ENCODE measurements around the gene STH.

The STH gene

GRCh38 chr17:45967378-45967777 is 31.7 kb upstream of the STH start:
- no peak for DNase-seq (ENCODE audit: low read depth in 2 of 2)

- DNase-seq (ENCODE audit: low read depth in 2 of 2) = no peak
Observed at GRCh38 chr17:45968732-45969131, 30.3 kb upstream of the STH start.

- DNase-seq (ENCODE audit: low read depth in 2 of 2) = no peak
Observed at GRCh38 chr17:45969726-45970125, 29.3 kb upstream of the STH start.

- DNase-seq (ENCODE audit: low read depth in 2 of 2) = no peak
Observed at GRCh38 chr17:45970659-45971058, 28.4 kb upstream of the STH start.

GRCh38 chr17:45971698-45972141 is 27.3 kb upstream of the STH start:
- no peak for DNase-seq (ENCODE audit: low read depth in 2 of 2)

- DNase-seq (ENCODE audit: low read depth in 2 of 2) = no peak
Observed at GRCh38 chr17:45972531-45972930, 26.5 kb upstream of the STH start.

- DNase-seq (ENCODE audit: low read depth in 2 of 2) = no peak
Observed at GRCh38 chr17:45973099-45973780, 25.8 kb upstream of the STH start.

GRCh38 chr17:45973946-45974859 is 24.8 kb upstream of the STH start:
- DNase-seq (ENCODE audit: low read depth in 2 of 2) = no peak

- DNase-seq (ENCODE audit: low read depth in 2 of 2) = no peak
Observed at GRCh38 chr17:45974916-45975630, 24.0 kb upstream of the STH start.

GRCh38 chr17:45975640-45976295 is 23.3 kb upstream of the STH start:
- DNase-seq (ENCODE audit: low read depth in 2 of 2) = no peak

- DNase-seq (ENCODE audit: low read depth in 2 of 2) = no peak
Observed at GRCh38 chr17:45976391-45976754, 22.7 kb upstream of the STH start.

GRCh38 chr17:45976755-45977505 is 22.1 kb upstream of the STH start:
- no peak for DNase-seq (ENCODE audit: low read depth in 2 of 2)

- DNase-seq (ENCODE audit: low read depth in 2 of 2) = no peak
Observed at GRCh38 chr17:45977506-45977824, 21.6 kb upstream of the STH start.

- DNase-seq (ENCODE audit: low read depth in 2 of 2) = no peak
Observed at GRCh38 chr17:45977976-45978626, 20.9 kb upstream of the STH start.

- DNase-seq (ENCODE audit: low read depth in 2 of 2) = no peak
Observed at GRCh38 chr17:45979137-45979536, 19.9 kb upstream of the STH start.

GRCh38 chr17:45980855-45981254 is 18.2 kb upstream of the STH start:
- no peak for DNase-seq (ENCODE audit: low read depth in 2 of 2)

- no peak for DNase-seq (ENCODE audit: low read depth in 2 of 2)
Observed at GRCh38 chr17:45981306-45981705, 17.7 kb upstream of the STH start.

- DNase-seq (ENCODE audit: low read depth in 2 of 2) = no peak
Observed at GRCh38 chr17:45982791-45983613, 16.0 kb upstream of the STH start.

- DNase-seq (ENCODE audit: low read depth in 2 of 2) = no peak
Observed at GRCh38 chr17:45983614-45984310, 15.3 kb upstream of the STH start.
